MM.1S (cell line): ENCODE results near the gene NTSR1.

Experiments used
- DNase-seq: peaks from one replicate; pipeline ENCODE4 v3.0.0-alpha.2; 2015
- H2AFZ ChIP-seq: fragments of 300-600 bp; sonication (generic); 2 replicates; pipeline ENCODE4 v1.6.0; 2016; ENCODE audit warnings: antibody characterized with exemption, low read length
- H3F3A ChIP-seq: fragments of 300-600 bp; sonication (generic); 2 replicates; pipeline ENCODE4 v1.6.1; 2016; ENCODE audit warnings: mild to moderate bottlenecking, antibody characterized with exemption, low read length, moderate library complexity, mixed read lengths; ENCODE audit not compliant: insufficient read depth
- H3K27ac ChIP-seq: fragments of 300-600 bp; sonication (generic); 2 replicates; pipeline ENCODE4 v1.5.1; 2016; ENCODE audit warnings: mild to moderate bottlenecking, low read length
- H3K27me3 ChIP-seq: fragments of 300-600 bp; sonication (generic); replicated peaks from 2 replicates; pipeline ENCODE4 v1.6.0; 2016; ENCODE audit warnings: low read length; ENCODE audit not compliant: insufficient read depth
- H3K36me3 ChIP-seq: fragments of 300-600 bp; sonication (generic); replicated peaks from 2 replicates; pipeline ENCODE4 v1.6.1; 2016; ENCODE audit warnings: mild to moderate bottlenecking, low read length, mixed read lengths; ENCODE audit not compliant: insufficient read depth
- H3K4me1 ChIP-seq: fragments of 300-600 bp; sonication (generic); 2 replicates; pipeline ENCODE4 v1.6.1; 2016; ENCODE audit warnings: low read length, mixed read lengths
- H3K4me2 ChIP-seq: fragments of 300-600 bp; sonication (generic); 2 replicates; pipeline ENCODE4 v1.6.0; 2016; ENCODE audit warnings: low read depth, low read length
- H3K4me3 ChIP-seq: fragments of 300-600 bp; sonication (generic); 2 replicates; pipeline ENCODE4 v1.5.1; 2016; ENCODE audit warnings: low read length, mixed read lengths
- H3K79me2 ChIP-seq: fragments of 300-600 bp; sonication (generic); 2 replicates; pipeline ENCODE4 v1.6.1; 2016; ENCODE audit warnings: mixed run types, low read length, mixed read lengths
- H3K9ac ChIP-seq: fragments of 300-600 bp; sonication (generic); 2 replicates; pipeline ENCODE4 v1.6.1; 2016; ENCODE audit warnings: low read length, mixed read lengths
- H3K9me2 ChIP-seq: fragments of 300-600 bp; sonication (generic); replicated peaks from 2 replicates; pipeline ENCODE4 v1.6.1; 2016; ENCODE audit warnings: mild to moderate bottlenecking, low read length, mixed read lengths; ENCODE audit not compliant: insufficient read depth
- H3K9me3 ChIP-seq: fragments of 300-600 bp; sonication (generic); replicated peaks from 2 replicates; pipeline ENCODE4 v1.6.1; 2016; ENCODE audit warnings: mild to moderate bottlenecking, low read length, mixed read lengths; ENCODE audit not compliant: insufficient read depth
- H4K20me1 ChIP-seq: fragments of 300-600 bp; sonication (generic); 2 replicates; pipeline ENCODE4 v1.6.1; 2016; ENCODE audit warnings: mild to moderate bottlenecking, low read length, moderate library complexity, mixed read lengths; ENCODE audit not compliant: insufficient read depth
- CTCF ChIP-seq: fragments of 300-600 bp; sonication (generic); IDR thresholded peaks from 2 replicates; pipeline ENCODE4 v1.5.1; 2016; ENCODE audit warnings: antibody characterized with exemption, low read length, mixed read lengths
- EZH2 ChIP-seq: fragments of 300-600 bp; sonication (generic); optimal IDR thresholded peaks from 2 replicates; pipeline ENCODE3; 2017; ENCODE audit warnings: low read depth, mild to moderate bottlenecking, antibody characterized with exemption, low read length, mixed read lengths
- EZH2phosphoT487 ChIP-seq: fragments of 300-600 bp; sonication (generic); IDR thresholded peaks from 2 replicates; pipeline ENCODE4 v1.6.1; 2018; ENCODE audit warnings: antibody characterized with exemption, low read length

The NTSR1 gene

GRCh38 chr20:62685781-62686555 is 22.7 kb upstream of the NTSR1 start:
- Histone ChIP-seq H3K36me3 (no peaks in the 10 kb centered on the region), H3K27ac (no peak overlapping the region), H2AFZ (no peak overlapping the region), H3F3A (no peaks in the 10 kb centered on the region), H3K79me2 (no peaks in the 10 kb centered on the region), H3K4me2 (no peak overlapping the region), H3K9me3 (no peaks in the 10 kb centered on the region), H3K4me3 (no peak overlapping the region), H3K4me1 (no peaks in the 10 kb centered on the region), H4K20me1 (no peaks in the 10 kb centered on the region), H3K9me2 (no peaks in the 10 kb centered on the region), H3K9ac (no peak overlapping the region), H3K27me3 (peaks cover 66% of the 10 kb centered on the region)
- TF ChIP-seq EZH2 (no peak), CTCF (no peak), EZH2phosphoT487 (no peak)
- DNase-seq, result no peak

- Histone ChIP-seq H2AFZ (no peak overlapping the region), H3K36me3 (no peaks in the 10 kb centered on the region), H3K27me3 (peaks cover 69% of the 10 kb centered on the region), H3K9ac (no peak overlapping the region), H3K79me2 (no peaks in the 10 kb centered on the region), H4K20me1 (no peaks in the 10 kb centered on the region), H3K27ac (no peak overlapping the region), H3F3A (no peaks in the 10 kb centered on the region), H3K9me3 (no peaks in the 10 kb centered on the region), H3K9me2 (no peaks in the 10 kb centered on the region), H3K4me2 (no peak overlapping the region), H3K4me3 (no peak overlapping the region), H3K4me1 (no peaks in the 10 kb centered on the region)
- no peak for DNase-seq
- TF ChIP-seq EZH2, result no peak
- TF ChIP-seq EZH2phosphoT487, result no peak
- TF ChIP-seq CTCF, result no peak
Measured at GRCh38 chr20:62686869-62687830, 21.5 kb upstream of the NTSR1 start.

GRCh38 chr20:62688083-62688482 is 20.6 kb upstream of the NTSR1 start:
- no peaks in the 10 kb centered on the region for H3K79me2 ChIP-seq

More at GRCh38 chr20:62688083-62688482, 20.6 kb upstream of the NTSR1 start:
- Histone ChIP-seq H4K20me1 (no peaks in the 10 kb centered on the region), H3K9me3 (no peaks in the 10 kb centered on the region), H3K36me3 (no peaks in the 10 kb centered on the region), H3K4me1 (no peaks in the 10 kb centered on the region), H3K27ac (no peak overlapping the region), H3K4me2 (no peak overlapping the region), H3K9ac (no peak overlapping the region), H3K9me2 (no peaks in the 10 kb centered on the region), H2AFZ (no peak overlapping the region), H3K4me3 (no peak overlapping the region), H3K27me3 (peaks cover 77% of the 10 kb centered on the region), H3F3A (no peaks in the 10 kb centered on the region)
- DNase-seq, result no peak
- TF ChIP-seq CTCF (no peak), EZH2phosphoT487 (no peak), EZH2 (no peak)
